Neural cell (in vitro differentiated cells): ENCODE measurements around the gene IL25.

Experiments
- EP300 ChIP-seq: fragments of 450-650 bp; conservative IDR thresholded peaks from 2 replicates; pipeline ENCODE4 v1.6.1; 2014; ENCODE audit warnings: antibody characterized with exemption, mild to moderate bottlenecking, moderate library complexity; ENCODE audit not compliant: poor library complexity, severe bottlenecking
- EZH2 ChIP-seq: fragments of 200-600, 300-800 bp; shearing (Covaris generic), sonication (generic); IDR thresholded peaks from 2 replicates; pipeline ENCODE4 v1.6.1; 2014; ENCODE audit warnings: antibody characterized with exemption, low read length, borderline replicate concordance, mild to moderate bottlenecking; ENCODE audit not compliant: insufficient read depth, poor library complexity, severe bottlenecking
- POLR2AphosphoS5 ChIP-seq: IDR thresholded peaks from 2 replicates; pipeline ENCODE4 v1.6.1; 2012
- RAD21 ChIP-seq: fragments of 450-650 bp; conservative IDR thresholded peaks from 2 replicates; pipeline ENCODE4 v1.6.1; 2014; ENCODE audit warnings: antibody characterized with exemption, mild to moderate bottlenecking, moderate library complexity
- TF ChIP-seq, protein P1 (sequence below): fragments of 450-650 bp; IDR thresholded peaks from 2 replicates; pipeline ENCODE4 v1.5.1; 2014; ENCODE audit warnings: antibody characterized with exemption, mild to moderate bottlenecking, moderate library complexity; ENCODE audit not compliant: poor library complexity, severe bottlenecking
- TF ChIP-seq, protein P2 (sequence below): IDR thresholded peaks from 2 replicates; pipeline ENCODE4 v1.6.1; 2012; ENCODE audit warnings: borderline replicate concordance

DNA sequence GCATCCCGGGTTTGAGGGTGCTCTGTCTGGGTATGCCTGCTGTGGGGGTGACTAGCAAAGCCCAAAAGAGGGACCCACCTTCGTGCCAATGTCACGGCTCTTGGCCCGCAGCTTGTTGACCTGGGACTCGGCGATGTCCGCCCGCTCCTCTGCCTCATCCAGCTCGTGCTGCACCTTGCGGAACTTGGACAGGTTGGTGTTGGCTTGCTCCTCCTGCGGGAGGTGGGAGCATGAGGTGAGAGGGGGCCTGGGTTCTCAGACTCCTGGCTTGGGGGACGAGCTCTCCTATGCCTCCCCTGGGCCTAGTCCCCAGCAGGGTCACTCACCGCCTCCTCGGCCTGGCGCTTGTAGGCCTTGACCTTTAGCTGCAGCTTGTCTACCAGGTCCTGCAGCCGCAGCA lies 41.1 kb downstream of the IL25 start:
- TF ChIP-seq, protein P1, sequence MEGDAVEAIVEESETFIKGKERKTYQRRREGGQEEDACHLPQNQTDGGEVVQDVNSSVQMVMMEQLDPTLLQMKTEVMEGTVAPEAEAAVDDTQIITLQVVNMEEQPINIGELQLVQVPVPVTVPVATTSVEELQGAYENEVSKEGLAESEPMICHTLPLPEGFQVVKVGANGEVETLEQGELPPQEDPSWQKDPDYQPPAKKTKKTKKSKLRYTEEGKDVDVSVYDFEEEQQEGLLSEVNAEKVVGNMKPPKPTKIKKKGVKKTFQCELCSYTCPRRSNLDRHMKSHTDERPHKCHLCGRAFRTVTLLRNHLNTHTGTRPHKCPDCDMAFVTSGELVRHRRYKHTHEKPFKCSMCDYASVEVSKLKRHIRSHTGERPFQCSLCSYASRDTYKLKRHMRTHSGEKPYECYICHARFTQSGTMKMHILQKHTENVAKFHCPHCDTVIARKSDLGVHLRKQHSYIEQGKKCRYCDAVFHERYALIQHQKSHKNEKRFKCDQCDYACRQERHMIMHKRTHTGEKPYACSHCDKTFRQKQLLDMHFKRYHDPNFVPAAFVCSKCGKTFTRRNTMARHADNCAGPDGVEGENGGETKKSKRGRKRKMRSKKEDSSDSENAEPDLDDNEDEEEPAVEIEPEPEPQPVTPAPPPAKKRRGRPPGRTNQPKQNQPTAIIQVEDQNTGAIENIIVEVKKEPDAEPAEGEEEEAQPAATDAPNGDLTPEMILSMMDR, result no peak
- TF ChIP-seq EP300, result no peak
- no peak for TF ChIP-seq EZH2
- TF ChIP-seq, protein P2, sequence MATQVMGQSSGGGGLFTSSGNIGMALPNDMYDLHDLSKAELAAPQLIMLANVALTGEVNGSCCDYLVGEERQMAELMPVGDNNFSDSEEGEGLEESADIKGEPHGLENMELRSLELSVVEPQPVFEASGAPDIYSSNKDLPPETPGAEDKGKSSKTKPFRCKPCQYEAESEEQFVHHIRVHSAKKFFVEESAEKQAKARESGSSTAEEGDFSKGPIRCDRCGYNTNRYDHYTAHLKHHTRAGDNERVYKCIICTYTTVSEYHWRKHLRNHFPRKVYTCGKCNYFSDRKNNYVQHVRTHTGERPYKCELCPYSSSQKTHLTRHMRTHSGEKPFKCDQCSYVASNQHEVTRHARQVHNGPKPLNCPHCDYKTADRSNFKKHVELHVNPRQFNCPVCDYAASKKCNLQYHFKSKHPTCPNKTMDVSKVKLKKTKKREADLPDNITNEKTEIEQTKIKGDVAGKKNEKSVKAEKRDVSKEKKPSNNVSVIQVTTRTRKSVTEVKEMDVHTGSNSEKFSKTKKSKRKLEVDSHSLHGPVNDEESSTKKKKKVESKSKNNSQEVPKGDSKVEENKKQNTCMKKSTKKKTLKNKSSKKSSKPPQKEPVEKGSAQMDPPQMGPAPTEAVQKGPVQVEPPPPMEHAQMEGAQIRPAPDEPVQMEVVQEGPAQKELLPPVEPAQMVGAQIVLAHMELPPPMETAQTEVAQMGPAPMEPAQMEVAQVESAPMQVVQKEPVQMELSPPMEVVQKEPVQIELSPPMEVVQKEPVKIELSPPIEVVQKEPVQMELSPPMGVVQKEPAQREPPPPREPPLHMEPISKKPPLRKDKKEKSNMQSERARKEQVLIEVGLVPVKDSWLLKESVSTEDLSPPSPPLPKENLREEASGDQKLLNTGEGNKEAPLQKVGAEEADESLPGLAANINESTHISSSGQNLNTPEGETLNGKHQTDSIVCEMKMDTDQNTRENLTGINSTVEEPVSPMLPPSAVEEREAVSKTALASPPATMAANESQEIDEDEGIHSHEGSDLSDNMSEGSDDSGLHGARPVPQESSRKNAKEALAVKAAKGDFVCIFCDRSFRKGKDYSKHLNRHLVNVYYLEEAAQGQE, result no peak
- no peak for TF ChIP-seq POLR2AphosphoS5
- TF ChIP-seq RAD21, result no peak
